NCI-H524 (cell line): ENCODE results near the gene MYO1D.
A peak's percentile ranks its signal among the peaks of the same experiment; 100 is the strongest.

ENCODE experiments used
- DNase-seq, 2 experiments: peaks; one replicate each; lab custom pipeline; 2025; lab: John Stamatoyannopoulos, UW

The MYO1D gene

GRCh38 chr17:32488177-32488542 lies 388.8 kb downstream of the MYO1D start:
- DNase-seq: no peak

GRCh38 chr17:32487473-32488176 lies 389.3 kb downstream of the MYO1D start:
- peak; percentile 30 to 57 for DNase-seq

- DNase-seq: peak; percentile 34 to 71
Observed at GRCh38 chr17:32486701-32487472, 390.0 kb downstream of the MYO1D start, which contains the start of gene CDK5R1. TSS of gene CDK5R1 (plus strand) at chr17:32486993. CDS start at chr17:32487621, 628 bp downstream.

GRCh38 chr17:32486111-32486700 lies 390.7 kb downstream of the MYO1D start:
- DNase-seq: peak; percentile 61 to 86

GRCh38 chr17:32485261-32486110 lies 391.4 kb downstream of the MYO1D start:
- peak; percentile 17 to 32 for DNase-seq

- DNase-seq: no peak
Observed at GRCh38 chr17:32484628-32485027, 392.3 kb downstream of the MYO1D start.

- DNase-seq: peak in 1 of 2 experiments; percentile 28
Observed at GRCh38 chr17:32484041-32484461, 392.9 kb downstream of the MYO1D start.

GRCh38 chr17:32483451-32484019 lies 393.4 kb downstream of the MYO1D start:
- peak; percentile 66 to 89 for DNase-seq

- DNase-seq: no peak
Observed at GRCh38 chr17:32482568-32483320, 394.2 kb downstream of the MYO1D start.

- DNase-seq: no peak
Observed at GRCh38 chr17:32481193-32481592, 395.7 kb downstream of the MYO1D start.

GRCh38 chr17:32479074-32479617 lies 397.8 kb downstream of the MYO1D start:
- no peak for DNase-seq

GRCh38 chr17:32477220-32477619 lies 399.7 kb downstream of the MYO1D start:
- DNase-seq: no peak

- no peak for DNase-seq
Observed at GRCh38 chr17:32475258-32475657, 401.7 kb downstream of the MYO1D start.

- DNase-seq: no peak
Observed at GRCh38 chr17:32471652-32472051, 405.3 kb downstream of the MYO1D start.

- no peak for DNase-seq
Observed at GRCh38 chr17:32470405-32471167, 406.3 kb downstream of the MYO1D start.

GRCh38 chr17:32467949-32468348 lies 409.0 kb downstream of the MYO1D start:
- no peak for DNase-seq

GRCh38 chr17:32464374-32464773 lies 412.6 kb downstream of the MYO1D start:
- DNase-seq: no peak

GRCh38 chr17:32463304-32463703 lies 413.6 kb downstream of the MYO1D start:
- DNase-seq: no peak

- DNase-seq: peak; percentile 35 to 71
Observed at GRCh38 chr17:32461853-32462617, 414.9 kb downstream of the MYO1D start.
